ENCODE measurements around the gene ATCAY. TPM values are rescaled to one million over a fixed set of nuclear protein-coding genes. Genes with fewer than 3 reads are reported as not detected.

Gene ATCAY
- total and polyA plus RNA-seq, 2 of the 13 experiments (the other 11 are each of a cell fraction or from before 2014, with no cell fraction given): not detected

DNA sequence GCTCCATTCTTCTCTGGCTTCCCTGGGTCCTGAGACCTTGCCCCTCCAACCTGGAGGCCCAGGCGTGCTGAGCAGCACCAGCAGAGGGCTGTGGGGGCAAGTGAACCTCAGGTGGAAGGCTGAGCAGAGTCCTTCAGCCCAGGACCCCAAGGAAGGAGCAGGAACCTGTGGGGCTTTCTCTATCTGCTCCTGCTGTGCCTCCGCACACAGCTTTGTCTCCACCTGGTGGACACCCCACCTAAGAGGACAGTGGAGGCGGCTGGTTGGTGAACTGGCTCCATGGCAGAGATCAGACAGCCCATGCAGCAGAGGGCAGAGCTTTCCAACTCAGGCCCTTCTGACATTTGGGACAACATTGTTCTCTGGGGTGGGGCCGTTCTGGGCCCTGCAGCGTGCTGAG, 31.4 kb upstream of the ATCAY start:
- in situ Hi-C loops (cut with HindIII; ENCODE audit: extremely low pct_ligation_motif_present, low pct_unique_long_range_greater_than_20kb) (no loop called here), intact Hi-C loops (cut with micrococcal nuclease; ENCODE audit: unreplicated experiment) (no loop called here)
- Histone ChIP-seq H3K9me3 (ENCODE audit: low read length) (peaks cover 16% of the 10 kb centered on the region), H3K4me1 (ENCODE audit: insufficient read depth, low read length) (peaks cover 14% of the 10 kb centered on the region), H3K9ac (ENCODE audit: insufficient read depth, low read depth, low read length) (no peak overlapping the region), H2AFZ (ENCODE audit: low read length) (no peak overlapping the region), H3K79me2 (ENCODE audit: insufficient read depth, low read length) (no peaks in the 10 kb centered on the region), H4K20me1 (ENCODE audit: insufficient read depth, low read length) (no peaks in the 10 kb centered on the region), H3K36me3 (replicated peaks in 1 of 2; ENCODE audit: control insufficient read depth in 1 of 2, insufficient read depth in 2 of 2, low read length in 2 of 2) (no peaks in the 10 kb centered on the region), H3K4me2 (ENCODE audit: low read depth, low read length) (peak overlapping the region; percentile 27; the same call in 1 of the 2 replicates), H3K27ac (ENCODE audit: extremely low read length, insufficient read depth, low read length) (no peak overlapping the region), H3K27me3 (ENCODE audit: control insufficient read depth in 1 of 2, insufficient read depth in 2 of 2, low read length in 2 of 2) (peaks cover 1 to 6% of the 10 kb centered on the region in 2 experiments; a peak in 1 of 5 replicates), H3K4me3 (replicated peaks in 1 of 3; ENCODE audit: insufficient read depth in 1 of 3, low read depth in 2 of 3, low read length in 3 of 3) (no peak overlapping the region)
- POLR2A ChIA-PET: no interaction called here
- FAIRE-seq: no peak
- CTCF ChIA-PET (ENCODE audit: low intra/inter-chr PET ratio, low total read pairs): interaction anchor here (1.1 kb wide), 1 partner anchor 66 kb away, joined by 3 read pairs; no protein-coding TSS in a partner anchor
- peak; percentile 88 for ATAC-seq
- DNase-seq (ENCODE audit: low spot score): peak; percentile 33
- 15% methylated on average over 5 of the region's 5 CpGs for WGBS (ENCODE audit: low lambda C conversion rate)
- no TSS peak for BruUV-seq (replicated peaks)
- TF ChIP-seq ZNF10 (CRISPR knock-in tag; IDR thresholded peaks at IDR 0.05; ENCODE audit: borderline replicate concordance, low read depth) (no peak), ZNF33A (CRISPR knock-in tag; IDR thresholded peaks at IDR 0.05; ENCODE audit: borderline replicate concordance) (no peak), RNF2 (conservative IDR thresholded peaks at IDR 0.05; ENCODE audit: low read depth) (no peak), ZBTB8A (CRISPR knock-in tag; IDR thresholded peaks at IDR 0.05; ENCODE audit: borderline replicate concordance, low read depth) (no peak), RERE (CRISPR knock-in tag; IDR thresholded peaks at IDR 0.05; ENCODE audit: low read depth) (no peak), ZNF331 (CRISPR knock-in tag; IDR thresholded peaks at IDR 0.05) (peak; percentile 13; the same call in 1 of the 2 replicates), ZNF607 (CRISPR knock-in tag; IDR thresholded peaks at IDR 0.05; ENCODE audit: borderline replicate concordance) (no peak), TGIF2 (CRISPR knock-in tag; IDR thresholded peaks at IDR 0.05) (no peak), ZMYM2 (CRISPR knock-in tag; IDR thresholded peaks at IDR 0.05) (no peak)
- TF ChIP-seq, protein P1, sequence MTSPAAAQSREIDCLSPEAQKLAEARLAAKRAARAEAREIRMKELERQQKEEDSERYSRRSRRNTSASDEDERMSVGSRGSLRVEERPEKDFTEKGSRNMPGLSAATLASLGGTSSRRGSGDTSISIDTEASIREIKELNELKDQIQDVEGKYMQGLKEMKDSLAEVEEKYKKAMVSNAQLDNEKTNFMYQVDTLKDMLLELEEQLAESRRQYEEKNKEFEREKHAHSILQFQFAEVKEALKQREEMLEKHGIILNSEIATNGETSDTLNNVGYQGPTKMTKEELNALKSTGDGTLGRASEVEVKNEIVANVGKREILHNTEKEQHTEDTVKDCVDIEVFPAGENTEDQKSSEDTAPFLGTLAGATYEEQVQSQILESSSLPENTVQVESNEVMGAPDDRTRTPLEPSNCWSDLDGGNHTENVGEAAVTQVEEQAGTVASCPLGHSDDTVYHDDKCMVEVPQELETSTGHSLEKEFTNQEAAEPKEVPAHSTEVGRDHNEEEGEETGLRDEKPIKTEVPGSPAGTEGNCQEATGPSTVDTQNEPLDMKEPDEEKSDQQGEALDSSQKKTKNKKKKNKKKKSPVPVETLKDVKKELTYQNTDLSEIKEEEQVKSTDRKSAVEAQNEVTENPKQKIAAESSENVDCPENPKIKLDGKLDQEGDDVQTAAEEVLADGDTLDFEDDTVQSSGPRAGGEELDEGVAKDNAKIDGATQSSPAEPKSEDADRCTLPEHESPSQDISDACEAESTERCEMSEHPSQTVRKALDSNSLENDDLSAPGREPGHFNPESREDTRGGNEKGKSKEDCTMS (CRISPR knock-in tag; conservative IDR thresholded peaks at IDR 0.05): no peak
- TF ChIP-seq, protein P2, sequence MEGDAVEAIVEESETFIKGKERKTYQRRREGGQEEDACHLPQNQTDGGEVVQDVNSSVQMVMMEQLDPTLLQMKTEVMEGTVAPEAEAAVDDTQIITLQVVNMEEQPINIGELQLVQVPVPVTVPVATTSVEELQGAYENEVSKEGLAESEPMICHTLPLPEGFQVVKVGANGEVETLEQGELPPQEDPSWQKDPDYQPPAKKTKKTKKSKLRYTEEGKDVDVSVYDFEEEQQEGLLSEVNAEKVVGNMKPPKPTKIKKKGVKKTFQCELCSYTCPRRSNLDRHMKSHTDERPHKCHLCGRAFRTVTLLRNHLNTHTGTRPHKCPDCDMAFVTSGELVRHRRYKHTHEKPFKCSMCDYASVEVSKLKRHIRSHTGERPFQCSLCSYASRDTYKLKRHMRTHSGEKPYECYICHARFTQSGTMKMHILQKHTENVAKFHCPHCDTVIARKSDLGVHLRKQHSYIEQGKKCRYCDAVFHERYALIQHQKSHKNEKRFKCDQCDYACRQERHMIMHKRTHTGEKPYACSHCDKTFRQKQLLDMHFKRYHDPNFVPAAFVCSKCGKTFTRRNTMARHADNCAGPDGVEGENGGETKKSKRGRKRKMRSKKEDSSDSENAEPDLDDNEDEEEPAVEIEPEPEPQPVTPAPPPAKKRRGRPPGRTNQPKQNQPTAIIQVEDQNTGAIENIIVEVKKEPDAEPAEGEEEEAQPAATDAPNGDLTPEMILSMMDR (CRISPR knock-in tag; IDR thresholded peaks at IDR 0.05): peak; percentile 76
- TF ChIP-seq, protein P3, sequence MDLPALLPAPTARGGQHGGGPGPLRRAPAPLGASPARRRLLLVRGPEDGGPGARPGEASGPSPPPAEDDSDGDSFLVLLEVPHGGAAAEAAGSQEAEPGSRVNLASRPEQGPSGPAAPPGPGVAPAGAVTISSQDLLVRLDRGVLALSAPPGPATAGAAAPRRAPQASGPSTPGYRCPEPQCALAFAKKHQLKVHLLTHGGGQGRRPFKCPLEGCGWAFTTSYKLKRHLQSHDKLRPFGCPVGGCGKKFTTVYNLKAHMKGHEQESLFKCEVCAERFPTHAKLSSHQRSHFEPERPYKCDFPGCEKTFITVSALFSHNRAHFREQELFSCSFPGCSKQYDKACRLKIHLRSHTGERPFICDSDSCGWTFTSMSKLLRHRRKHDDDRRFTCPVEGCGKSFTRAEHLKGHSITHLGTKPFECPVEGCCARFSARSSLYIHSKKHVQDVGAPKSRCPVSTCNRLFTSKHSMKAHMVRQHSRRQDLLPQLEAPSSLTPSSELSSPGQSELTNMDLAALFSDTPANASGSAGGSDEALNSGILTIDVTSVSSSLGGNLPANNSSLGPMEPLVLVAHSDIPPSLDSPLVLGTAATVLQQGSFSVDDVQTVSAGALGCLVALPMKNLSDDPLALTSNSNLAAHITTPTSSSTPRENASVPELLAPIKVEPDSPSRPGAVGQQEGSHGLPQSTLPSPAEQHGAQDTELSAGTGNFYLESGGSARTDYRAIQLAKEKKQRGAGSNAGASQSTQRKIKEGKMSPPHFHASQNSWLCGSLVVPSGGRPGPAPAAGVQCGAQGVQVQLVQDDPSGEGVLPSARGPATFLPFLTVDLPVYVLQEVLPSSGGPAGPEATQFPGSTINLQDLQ (CRISPR knock-in tag; IDR thresholded peaks at IDR 0.05): no peak
